Gastroesophageal sphincter (tissue), 3 donors: ENCODE measurements around the gene OLFM2.

Source experiments
- CTCF ChIP-seq, 4 experiments: fragments of 200-600 bp in 2 of 4; fragments of 450-650 bp in 2 of 4; sonication (generic) in 1 of 4; IDR thresholded peaks; one replicate each; pipeline ENCODE4 v1.5.1; 2017 to 2019; ENCODE audit warnings: antibody characterized with exemption in 4 of 4, mild to moderate bottlenecking in 2 of 4, moderate library complexity in 2 of 4
- EP300 ChIP-seq: sonication (generic); formaldehyde crosslinking; IDR thresholded peaks from one replicate; pipeline ENCODE4 v1.6.1; 2017; ENCODE audit warnings: antibody characterized with exemption, mild to moderate bottlenecking
- POLR2A ChIP-seq, 2 donors: fragments of 450-650 bp; IDR thresholded peaks; one replicate each; pipeline ENCODE4 v1.6.1; 2017; ENCODE audit warnings: antibody characterized with exemption in 2 of 2, mild to moderate bottlenecking in 2 of 2, moderate library complexity in 1 of 2
- POLR2AphosphoS5 ChIP-seq: sonication (generic); formaldehyde crosslinking; IDR thresholded peaks from one replicate; pipeline ENCODE4 v1.6.1; 2017; ENCODE audit warnings: antibody characterized with exemption

- no peak for TF ChIP-seq CTCF (IDR thresholded peaks at IDR 0.05)
- no peak for TF ChIP-seq EP300
- TF ChIP-seq POLR2AphosphoS5 = no peak
- TF ChIP-seq POLR2A (IDR thresholded peaks at IDR 0.05) = no peak
Observed at GRCh38 chr19:9839415-9839814, 96.9 kb downstream of the OLFM2 start.
